GM11168 (cell line): ENCODE data around the gene CDH4.
"Not testable (repeated sequence)": the region's sequence is repeated elsewhere in the genome, so short reads cannot be mapped to it uniquely, and the experiment has no call there.

Experiments used
- in situ Hi-C: fragments of 300-500 bp; cut with MboI; formaldehyde crosslinking; loops from one replicate; pipeline ENCODE4 v1.12.0; 2022; ENCODE audit warnings: low sequenced_read_pairs; ENCODE audit not compliant: unreplicated experiment

CDH4 gene

GRCh38 chr20:61253264-61253639, 1.2 kb downstream of the CDH4 start:
- in situ Hi-C loops, result no loop called here

- in situ Hi-C loops, result no loop called here
Observed at GRCh38 chr20:61253640-61254511, 1.8 kb downstream of the CDH4 start.

- in situ Hi-C loops, result no loop called here
Observed at GRCh38 chr20:61254881-61255626, 3.0 kb downstream of the CDH4 start.

- in situ Hi-C loops, result no loop called here
Observed at GRCh38 chr20:61256365-61256764, 4.3 kb downstream of the CDH4 start.

- in situ Hi-C loops, result no loop called here
Observed at GRCh38 chr20:61256824-61257223, 4.8 kb downstream of the CDH4 start.

- in situ Hi-C loops, result no loop called here
Observed at GRCh38 chr20:61257611-61258010, 5.5 kb downstream of the CDH4 start.

GRCh38 chr20:61259741-61260140, 7.7 kb downstream of the CDH4 start:
- in situ Hi-C loops, result no loop called here

- in situ Hi-C loops, result no loop called here
Observed at GRCh38 chr20:61260905-61261304, 8.8 kb downstream of the CDH4 start.

GRCh38 chr20:61262036-61262435, 10.0 kb downstream of the CDH4 start:
- in situ Hi-C loops, result no loop called here

- in situ Hi-C loops, result no loop called here
Observed at GRCh38 chr20:61262514-61262913, 10.5 kb downstream of the CDH4 start.

- in situ Hi-C loops, result no loop called here
Observed at GRCh38 chr20:61263084-61263695, 11.1 kb downstream of the CDH4 start.

- in situ Hi-C loops, result no loop called here
Observed at GRCh38 chr20:61263938-61264337, 11.9 kb downstream of the CDH4 start.

- in situ Hi-C loops, result no loop called here
Observed at GRCh38 chr20:61267241-61267640, 15.2 kb downstream of the CDH4 start.

GRCh38 chr20:61268024-61268423, 16.0 kb downstream of the CDH4 start:
- in situ Hi-C loops, result no loop called here

- in situ Hi-C loops, result no loop called here
Observed at GRCh38 chr20:61271312-61272231, 19.5 kb downstream of the CDH4 start.

GRCh38 chr20:61273024-61273423, 21.0 kb downstream of the CDH4 start:
- in situ Hi-C loops, result not testable (repeated sequence)

GRCh38 chr20:61273666-61274065, 21.6 kb downstream of the CDH4 start:
- in situ Hi-C loops, result not testable (repeated sequence)

GRCh38 chr20:61274326-61274725, 22.3 kb downstream of the CDH4 start:
- in situ Hi-C loops, result no loop called here

- in situ Hi-C loops, result no loop called here
Observed at GRCh38 chr20:61278296-61278695, 26.2 kb downstream of the CDH4 start.

- in situ Hi-C loops, result no loop called here
Observed at GRCh38 chr20:61279621-61280150, 27.6 kb downstream of the CDH4 start.
